IPS-18a (cell line): ENCODE results near the gene OSBPL9.
"Not testable (repeated sequence)": the region's sequence is repeated elsewhere in the genome, so short reads cannot be mapped to it uniquely, and the experiment has no call there.

Experiments used
- H3K27ac ChIP-seq: one replicate; pipeline ENCODE4 v1.5.1; 2013; ENCODE audit warnings: low read length
- H3K27me3 ChIP-seq: one replicate; pipeline ENCODE4 v1.6.1; 2013; ENCODE audit warnings: mild to moderate bottlenecking, low read length; ENCODE audit not compliant: control insufficient read depth, insufficient read depth
- H3K36me3 ChIP-seq: one replicate; pipeline ENCODE4 v1.6.1; 2013; ENCODE audit warnings: low read depth, low read length; ENCODE audit not compliant: control insufficient read depth
- H3K4me1 ChIP-seq: one replicate; pipeline ENCODE4 v1.6.1; 2013; ENCODE audit warnings: low read depth, low read length; ENCODE audit not compliant: control insufficient read depth
- H3K4me3 ChIP-seq: one replicate; pipeline ENCODE4 v1.5.1; 2013; ENCODE audit warnings: low read length
- H3K9ac ChIP-seq: one replicate; pipeline ENCODE4 v1.6.1; 2013; ENCODE audit warnings: mild to moderate bottlenecking, low read length, moderate library complexity
- H3K9me3 ChIP-seq: one replicate; pipeline ENCODE4 v1.6.1; 2013; ENCODE audit warnings: low read depth, low read length; ENCODE audit not compliant: control insufficient read depth

OSBPL9 gene

GRCh38 chr1:51642739-51643142, 25.8 kb downstream of the OSBPL9 start:
- Histone ChIP-seq H3K36me3 (no peaks in the 10 kb centered on the region), H3K9ac (no peak overlapping the region), H3K4me1 (peaks cover 2% of the 10 kb centered on the region), H3K9me3 (no peaks in the 10 kb centered on the region), H3K27ac (no peak overlapping the region), H3K4me3 (no peak overlapping the region), H3K27me3 (no peaks in the 10 kb centered on the region)

GRCh38 chr1:51643362-51643761, 26.5 kb downstream of the OSBPL9 start:
- Histone ChIP-seq H3K27ac (no peak overlapping the region), H3K27me3 (no peaks in the 10 kb centered on the region), H3K4me1 (peaks cover 8% of the 10 kb centered on the region), H3K9ac (no peak overlapping the region), H3K4me3 (no peak overlapping the region), H3K36me3 (no peaks in the 10 kb centered on the region), H3K9me3 (no peaks in the 10 kb centered on the region)

GRCh38 chr1:51644020-51644419, 27.1 kb downstream of the OSBPL9 start:
- Histone ChIP-seq H3K36me3 (no peaks in the 10 kb centered on the region), H3K9ac (no peak overlapping the region), H3K27ac (no peak overlapping the region), H3K9me3 (no peaks in the 10 kb centered on the region), H3K4me1 (peaks cover 8% of the 10 kb centered on the region), H3K27me3 (no peaks in the 10 kb centered on the region), H3K4me3 (no peak overlapping the region)

GRCh38 chr1:51644533-51645197, 27.8 kb downstream of the OSBPL9 start:
- no peak overlapping the region for H3K4me3 ChIP-seq
- no peaks in the 10 kb centered on the region for H3K9me3 ChIP-seq
- no peak overlapping the region for H3K9ac ChIP-seq
- peaks cover 12% of the 10 kb centered on the region for H3K4me1 ChIP-seq
- no peaks in the 10 kb centered on the region for H3K27me3 ChIP-seq
- H3K27ac ChIP-seq: no peak overlapping the region
- H3K36me3 ChIP-seq: no peaks in the 10 kb centered on the region

- H3K27me3 ChIP-seq, H3K9me3 ChIP-seq, H3K4me3 ChIP-seq, H3K36me3 ChIP-seq, H3K27ac ChIP-seq, H3K9ac ChIP-seq: not testable (repeated sequence)
- peaks cover 13% of the 10 kb centered on the region for H3K4me1 ChIP-seq
Observed at GRCh38 chr1:51646592-51646991, 29.7 kb downstream of the OSBPL9 start.

- Histone ChIP-seq H3K9me3 (no peaks in the 10 kb centered on the region), H3K9ac (no peak overlapping the region), H3K4me3 (no peak overlapping the region), H3K4me1 (peaks cover 13% of the 10 kb centered on the region), H3K27ac (no peak overlapping the region), H3K36me3 (no peaks in the 10 kb centered on the region), H3K27me3 (no peaks in the 10 kb centered on the region)
Observed at GRCh38 chr1:51648180-51649109, 31.6 kb downstream of the OSBPL9 start.

- Histone ChIP-seq H3K4me1 (peaks cover 13% of the 10 kb centered on the region), H3K36me3 (no peaks in the 10 kb centered on the region), H3K27me3 (no peaks in the 10 kb centered on the region), H3K9ac (no peak overlapping the region), H3K27ac (no peak overlapping the region), H3K4me3 (no peak overlapping the region), H3K9me3 (no peaks in the 10 kb centered on the region)
Observed at GRCh38 chr1:51649593-51650091, 32.8 kb downstream of the OSBPL9 start.

- no peak overlapping the region for H3K4me3 ChIP-seq
- H3K27me3 ChIP-seq: no peaks in the 10 kb centered on the region
- H3K9me3 ChIP-seq: no peaks in the 10 kb centered on the region
- H3K4me1 ChIP-seq: peaks cover 13% of the 10 kb centered on the region
- no peaks in the 10 kb centered on the region for H3K36me3 ChIP-seq
- no peak overlapping the region for H3K9ac ChIP-seq
- no peak overlapping the region for H3K27ac ChIP-seq
Observed at GRCh38 chr1:51650198-51650597, 33.3 kb downstream of the OSBPL9 start.

- Histone ChIP-seq H3K27me3 (no peaks in the 10 kb centered on the region), H3K4me1 (peaks cover 13% of the 10 kb centered on the region), H3K4me3 (no peak overlapping the region), H3K27ac (no peak overlapping the region), H3K36me3 (no peaks in the 10 kb centered on the region), H3K9me3 (no peaks in the 10 kb centered on the region), H3K9ac (no peak overlapping the region)
Observed at GRCh38 chr1:51651552-51651942, 34.7 kb downstream of the OSBPL9 start.

GRCh38 chr1:51652599-51652998, 35.7 kb downstream of the OSBPL9 start:
- no peak overlapping the region for H3K4me3 ChIP-seq

GRCh38 chr1:51653127-51653526, 36.2 kb downstream of the OSBPL9 start:
- Histone ChIP-seq H3K27me3 (no peaks in the 10 kb centered on the region), H3K9me3 (no peaks in the 10 kb centered on the region), H3K27ac (no peak overlapping the region), H3K36me3 (no peaks in the 10 kb centered on the region), H3K4me3 (no peak overlapping the region), H3K9ac (no peak overlapping the region), H3K4me1 (peaks cover 7% of the 10 kb centered on the region)

More at GRCh38 chr1:51652599-51652998, 35.7 kb downstream of the OSBPL9 start:
- Histone ChIP-seq H3K36me3 (no peaks in the 10 kb centered on the region), H3K27me3 (no peaks in the 10 kb centered on the region), H3K4me1 (peaks cover 12% of the 10 kb centered on the region), H3K9me3 (no peaks in the 10 kb centered on the region), H3K27ac (no peak overlapping the region), H3K9ac (no peak overlapping the region)
